Measurements from ENCODE around the gene FPR2. TPM values are rescaled to one million over a fixed set of nuclear protein-coding genes. Genes with fewer than 3 reads are reported as not detected.

Gene FPR2
- total RNA-seq, 1 donor from 2014 or later, result not detected

- H3K4me3 Mint-ChIP-seq (ENCODE audit: unreplicated experiment), result no peak overlapping the region
- peaks cover 3% of the 10 kb centered on the region for H3K9me3 Mint-ChIP-seq (ENCODE audit: low read depth)
- no peak overlapping the region for H3K27ac Mint-ChIP-seq (ENCODE audit: unreplicated experiment)
- peaks cover 30% of the 10 kb centered on the region for H3K27me3 Mint-ChIP-seq (ENCODE audit: low read depth)
- no peak for TF ChIP-seq CTCF (IDR thresholded peaks at IDR 0.05)
- H3K4me1 Mint-ChIP-seq (ENCODE audit: low read depth), result no peaks in the 10 kb centered on the region
- H3K36me3 Mint-ChIP-seq (ENCODE audit: low read depth), result peaks cover 2% of the 10 kb centered on the region
- no peak for DNase-seq (ENCODE audit: low spot score)
Measured at GRCh38 chr19:51714848-51715247, 46.1 kb upstream of the FPR2 start.

- Mint-ChIP-seq H3K4me3 (ENCODE audit: unreplicated experiment) (no peak overlapping the region), H3K9me3 (ENCODE audit: low read depth) (peaks cover 3% of the 10 kb centered on the region), H3K27me3 (ENCODE audit: low read depth) (peaks cover 37% of the 10 kb centered on the region), H3K36me3 (ENCODE audit: low read depth) (peaks cover 2% of the 10 kb centered on the region), H3K27ac (ENCODE audit: unreplicated experiment) (no peak overlapping the region), H3K4me1 (ENCODE audit: low read depth) (no peaks in the 10 kb centered on the region)
- no peak for TF ChIP-seq CTCF (IDR thresholded peaks at IDR 0.05)
- no peak for DNase-seq (ENCODE audit: low spot score)
Measured at GRCh38 chr19:51715850-51716249, 45.1 kb upstream of the FPR2 start.

- Mint-ChIP-seq H3K9me3 (ENCODE audit: low read depth) (peaks cover 3% of the 10 kb centered on the region), H3K27me3 (ENCODE audit: low read depth) (peaks cover 44% of the 10 kb centered on the region)
Measured at GRCh38 chr19:51716925-51717324, 44.1 kb upstream of the FPR2 start.

GRCh38 chr19:51719251-51719988 lies 41.6 kb upstream of the FPR2 start:
- DNase-seq (ENCODE audit: low spot score), result no peak
- Mint-ChIP-seq H3K27ac (ENCODE audit: unreplicated experiment) (no peak overlapping the region), H3K27me3 (ENCODE audit: low read depth) (peaks cover 56% of the 10 kb centered on the region), H3K4me3 (ENCODE audit: unreplicated experiment) (no peak overlapping the region), H3K9me3 (ENCODE audit: low read depth) (peaks cover 3% of the 10 kb centered on the region), H3K36me3 (ENCODE audit: low read depth) (peaks cover 2% of the 10 kb centered on the region), H3K4me1 (ENCODE audit: low read depth) (no peaks in the 10 kb centered on the region)
- TF ChIP-seq CTCF (IDR thresholded peaks at IDR 0.05), result no peak

More at GRCh38 chr19:51716925-51717324, 44.1 kb upstream of the FPR2 start:
- Mint-ChIP-seq H3K27ac (ENCODE audit: unreplicated experiment) (no peak overlapping the region), H3K4me1 (ENCODE audit: low read depth) (no peaks in the 10 kb centered on the region), H3K4me3 (ENCODE audit: unreplicated experiment) (no peak overlapping the region), H3K36me3 (ENCODE audit: low read depth) (peaks cover 2% of the 10 kb centered on the region)
- no peak for TF ChIP-seq CTCF (IDR thresholded peaks at IDR 0.05)
- no peak for DNase-seq (ENCODE audit: low spot score)

GRCh38 chr19:51721905-51722304 lies 39.1 kb upstream of the FPR2 start:
- no peaks in the 10 kb centered on the region for H3K4me1 Mint-ChIP-seq (ENCODE audit: low read depth)
- H3K36me3 Mint-ChIP-seq (ENCODE audit: low read depth), result peaks cover 2% of the 10 kb centered on the region
- no peak for TF ChIP-seq CTCF (IDR thresholded peaks at IDR 0.05)
- H3K4me3 Mint-ChIP-seq (ENCODE audit: unreplicated experiment), result no peak overlapping the region
- no peak for DNase-seq (ENCODE audit: low spot score)
- peaks cover 57% of the 10 kb centered on the region for H3K27me3 Mint-ChIP-seq (ENCODE audit: low read depth)
- H3K27ac Mint-ChIP-seq (ENCODE audit: unreplicated experiment), result no peak overlapping the region
- H3K9me3 Mint-ChIP-seq (ENCODE audit: low read depth), result peaks cover 3% of the 10 kb centered on the region
